HG02759 (cell line): ENCODE results near the gene LCE3A.

ENCODE experiments used
- ATAC-seq: cut with Tn5 transposase; IDR thresholded peaks from one replicate; pipeline ENCODE4 v1.9.1; 2021; ENCODE audit warnings: mild to moderate bottlenecking, moderate library complexity; ENCODE audit not compliant: unreplicated experiment

LCE3A gene

DNA sequence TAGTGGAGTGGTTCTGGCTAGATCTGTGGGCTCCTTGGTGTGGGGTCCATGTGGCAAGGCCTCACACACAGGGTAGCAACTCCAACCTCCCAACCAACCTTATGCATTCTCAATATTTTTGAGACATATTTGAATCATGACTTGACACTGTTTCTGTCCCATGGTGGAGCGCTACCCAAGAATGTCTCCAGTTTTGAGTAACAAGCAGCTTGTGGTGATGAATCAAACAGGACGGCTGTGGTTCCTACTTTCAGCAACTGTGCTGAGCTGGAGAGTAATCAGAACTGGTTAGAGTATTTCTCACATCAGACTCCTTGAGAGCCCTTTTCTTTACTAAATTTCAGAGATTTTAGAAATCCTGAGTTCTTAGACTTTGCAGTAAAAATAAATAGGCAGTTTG lies 45.7 kb downstream of the LCE3A start:
- no peak for ATAC-seq
